Left kidney (tissue), 8 donors: ENCODE measurements around the gene CEP131. TPM values are rescaled to one million over a fixed set of nuclear protein-coding genes. Genes with fewer than 3 reads are reported as not detected.

Experiments
- DNase-seq: peaks from one replicate; pipeline ENCODE4 v3.0.0-alpha.2; 2013
- long read RNA-seq, 8 donors: transcript quantifications; one replicate each; lab custom pipeline, GENCODE V29; 2026
- polyA plus RNA-seq: library from polyadenylated mRNA; unstranded; fragments of 120-200 nt; gene quantifications from one replicate; pipeline ENCODE4 v1.2.1, GENCODE V29; 2013; ENCODE audit not compliant: insufficient read length

Gene CEP131
- 15.7 TPM for polyA plus RNA-seq
- long read RNA-seq, donor 1, partial matches to known transcripts, result 0 of 2 reads
- long read RNA-seq, donor 1, other reads (novel, unspliced or antisense), result 0 of 2 reads
- long read RNA-seq, donor 2, partial matches to known transcripts, result 0 of 2 reads
- long read RNA-seq, donor 2, other reads (novel, unspliced or antisense), result 0 of 2 reads
- long read RNA-seq, donor 3, result 0 reads
- long read RNA-seq, donor 4, result 0 reads
- long read RNA-seq, donor 5, partial matches to known transcripts, result 0 of 2 reads
- long read RNA-seq, donor 5, other reads (novel, unspliced or antisense), result 0 of 2 reads
- long read RNA-seq, donor 6, partial matches to known transcripts, result 0 of 1 reads
- long read RNA-seq, donor 6, other reads (novel, unspliced or antisense), result 0 of 1 reads
- long read RNA-seq, donor 7, partial matches to known transcripts, result 0 of 2 reads
- long read RNA-seq, donor 7, other reads (novel, unspliced or antisense), result 0 of 2 reads
- long read RNA-seq, donor 8, result 0 reads

DNA sequence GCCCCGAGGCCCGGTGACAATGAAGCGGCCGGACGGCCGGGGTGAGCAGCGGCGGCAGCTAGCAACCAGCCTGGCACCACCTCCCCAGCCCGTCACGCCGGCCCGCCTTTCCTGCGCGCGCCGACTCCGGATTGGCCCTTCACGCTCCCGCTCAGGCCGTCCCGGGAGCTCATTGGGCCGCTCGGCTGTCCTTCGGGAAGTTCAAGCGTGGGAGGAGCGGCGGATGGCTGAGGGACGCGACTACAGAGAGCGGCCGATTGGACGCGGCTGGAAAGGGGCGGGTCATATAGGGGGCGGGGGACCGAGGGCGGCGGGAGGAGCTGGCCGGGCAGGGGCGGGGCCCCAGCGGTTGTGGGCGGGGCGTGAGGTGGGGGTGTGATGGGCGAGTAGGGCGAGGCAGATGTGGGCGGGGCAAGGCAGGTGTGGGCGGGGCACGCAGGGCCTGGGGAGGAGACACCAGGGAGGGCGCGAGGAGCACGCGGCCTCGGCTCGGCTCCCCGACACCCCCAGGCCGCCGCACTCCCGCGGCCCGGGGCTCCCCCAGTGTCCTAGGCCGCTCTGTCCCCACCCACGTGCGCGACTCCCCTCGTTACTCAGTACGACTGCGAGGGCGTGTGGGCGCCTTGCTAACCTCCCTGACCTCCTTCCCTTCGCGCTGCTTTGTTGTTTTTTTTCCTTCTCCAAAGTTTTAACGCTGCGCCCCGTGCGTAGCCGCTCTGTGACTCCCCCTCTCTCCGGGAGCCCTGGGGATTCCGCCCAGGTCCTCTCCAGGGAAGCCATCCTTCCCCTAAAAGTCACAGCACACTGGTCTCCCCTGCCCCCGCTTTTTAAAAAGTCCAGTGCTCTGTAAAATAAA lies at the start of gene CEP131:
Gene CEP131 (minus strand): TSS at position 60 of the 856 bp plus-strand sequence. CDS start 2,909 bp downstream, outside the sequence.
- peak; percentile 98 for DNase-seq

DNA sequence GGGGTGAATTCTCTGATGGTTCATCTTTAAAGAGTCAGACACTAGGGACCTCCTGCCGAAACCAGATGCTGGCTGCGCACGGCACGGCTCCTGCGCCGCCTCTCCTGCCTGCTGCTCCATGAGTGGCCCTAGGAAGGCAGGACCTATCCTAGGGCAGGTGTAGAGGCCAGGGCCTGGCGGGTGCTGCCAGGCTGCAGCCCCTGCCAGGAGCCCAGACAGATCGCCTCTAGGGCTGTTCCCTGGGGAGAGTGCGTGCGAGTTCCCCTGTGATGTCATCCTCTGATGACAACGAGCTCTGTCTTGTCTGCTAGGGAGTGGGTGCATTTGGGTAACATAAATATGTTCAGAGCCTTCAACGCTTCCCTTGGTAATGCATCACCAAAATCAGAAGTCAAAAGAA lies 48.5 kb upstream of the CEP131 start:
- no peak for DNase-seq

DNA sequence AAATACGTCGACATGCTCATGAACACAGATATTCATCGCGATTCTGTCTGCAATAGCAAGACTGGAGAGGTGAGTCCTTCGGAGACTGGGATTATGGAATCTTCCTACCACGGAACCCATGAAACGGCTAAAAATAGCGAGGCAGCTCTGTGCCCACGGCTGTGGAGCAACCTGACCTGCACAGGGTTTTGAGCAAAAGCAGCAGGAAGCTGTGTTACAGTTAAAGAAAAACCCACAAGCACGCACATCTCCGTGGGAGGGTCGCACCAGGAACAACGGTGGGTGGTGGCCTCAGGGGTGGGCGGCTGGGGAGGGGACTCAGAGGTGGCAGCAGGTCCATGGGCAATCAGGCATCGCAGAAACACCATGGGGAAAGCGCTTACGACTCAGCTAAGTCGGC lies 47.5 kb upstream of the CEP131 start:
- no peak for DNase-seq

DNA sequence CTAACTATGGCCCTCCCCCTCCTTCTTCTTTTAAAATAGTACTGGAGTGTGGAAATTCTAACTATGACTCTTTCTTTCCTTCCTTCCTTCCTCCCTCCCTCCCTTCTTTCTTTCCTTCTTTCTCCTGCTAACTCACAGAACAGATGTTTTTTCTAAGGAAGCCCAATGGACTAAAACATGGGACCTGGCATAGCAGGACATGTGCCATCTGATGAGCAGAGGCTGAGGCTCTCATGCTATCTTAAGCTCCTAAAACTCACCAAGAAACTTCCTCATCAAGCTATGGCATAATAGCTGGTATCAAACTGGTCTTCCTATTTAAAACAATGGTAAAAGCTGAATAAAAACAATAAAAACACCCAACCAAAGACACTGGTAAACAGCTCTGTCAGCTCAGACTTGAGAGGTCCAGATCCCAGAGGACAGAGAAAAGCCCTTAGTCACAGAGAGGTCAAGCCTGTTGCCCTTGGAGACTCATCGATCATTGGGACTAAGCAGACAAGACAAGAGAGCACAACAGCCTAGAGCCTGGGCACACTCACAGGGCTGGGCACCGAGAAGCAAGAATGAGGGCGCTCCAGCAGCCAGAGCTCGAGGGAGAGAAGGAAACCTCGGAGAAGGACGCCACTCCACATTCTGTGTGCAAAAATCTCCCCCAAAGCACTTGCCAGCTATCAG lies 44.8 kb upstream of the CEP131 start:
- no peak for DNase-seq

DNA sequence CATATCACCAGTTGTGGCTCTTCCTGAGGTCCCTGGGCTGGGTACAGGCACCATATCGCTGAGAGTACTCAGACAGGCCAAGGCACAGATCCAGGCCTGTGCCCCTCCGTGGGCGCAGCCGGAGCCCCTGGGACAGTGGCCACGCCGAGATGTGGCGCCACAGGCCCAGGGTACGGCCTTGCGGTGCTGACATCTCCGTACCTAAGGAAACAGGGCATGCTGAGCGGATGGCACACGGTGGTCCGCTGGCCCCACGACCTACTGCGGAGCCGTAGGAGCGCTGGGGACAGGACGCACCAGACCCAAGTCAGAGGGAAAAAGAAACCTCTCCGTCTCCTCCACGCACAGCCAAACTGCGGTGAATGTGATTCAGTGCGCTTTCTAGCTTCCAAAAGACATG lies 42.8 kb upstream of the CEP131 start:
- no peak for DNase-seq

DNA sequence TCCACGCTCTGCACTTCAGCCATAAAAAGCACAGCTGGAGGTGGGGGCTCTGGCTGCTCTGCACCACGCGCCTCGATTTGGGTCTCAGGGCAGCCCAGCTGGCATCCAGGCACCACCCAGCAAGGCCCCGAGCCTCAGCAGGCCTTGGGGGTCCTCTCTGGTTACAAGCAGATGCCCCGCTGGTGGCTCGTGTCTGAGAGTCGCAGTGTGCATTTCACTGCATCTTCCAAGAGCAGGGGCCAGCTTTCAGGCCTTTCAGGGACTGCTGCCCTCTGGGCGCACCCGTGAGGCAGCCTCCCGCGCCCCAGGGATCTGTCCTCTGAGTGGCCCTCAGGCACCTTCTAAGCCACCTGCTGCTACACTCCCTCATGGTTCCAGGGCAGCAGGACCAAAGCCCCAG lies 41.9 kb upstream of the CEP131 start:
- DNase-seq, result no peak

DNA sequence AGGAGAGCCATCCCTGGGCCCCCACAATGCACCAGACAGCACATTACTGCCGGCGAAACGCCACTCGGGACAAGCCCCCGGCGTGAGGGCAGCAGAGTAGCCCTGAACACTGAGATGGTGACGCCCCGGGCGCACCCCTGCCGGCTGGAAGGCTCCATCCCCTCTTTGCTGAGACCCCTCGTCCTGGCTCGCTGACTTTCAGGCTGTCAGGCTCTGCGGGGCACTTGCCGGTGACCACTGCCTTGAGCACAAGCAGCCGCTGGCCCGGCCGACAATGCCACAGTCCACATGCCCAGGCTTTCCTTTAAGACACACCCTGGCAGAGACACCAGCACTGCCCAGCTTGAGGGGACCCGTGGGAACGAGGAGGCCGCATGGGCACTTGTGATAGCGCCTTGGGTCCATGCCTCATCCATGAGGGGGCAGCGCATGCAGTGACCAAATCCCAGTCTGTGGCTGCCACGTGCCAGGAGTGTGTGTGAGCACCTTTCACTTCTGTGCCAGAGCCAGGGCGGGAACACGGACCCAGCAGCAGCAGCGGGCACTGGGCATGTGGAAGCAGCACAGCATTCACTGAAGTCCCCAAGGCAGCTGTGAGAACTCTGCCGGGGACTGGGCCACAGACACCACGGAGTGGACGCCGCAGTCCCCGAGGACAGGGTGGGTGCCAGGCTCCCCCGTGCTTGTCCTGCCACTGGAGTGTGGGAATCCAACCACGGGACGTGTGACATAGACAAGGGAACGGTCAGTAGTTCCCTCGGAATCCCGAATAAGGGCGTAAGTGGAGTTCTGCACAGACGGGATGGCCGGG lies 40.8 kb upstream of the CEP131 start:
- no peak for DNase-seq

DNA sequence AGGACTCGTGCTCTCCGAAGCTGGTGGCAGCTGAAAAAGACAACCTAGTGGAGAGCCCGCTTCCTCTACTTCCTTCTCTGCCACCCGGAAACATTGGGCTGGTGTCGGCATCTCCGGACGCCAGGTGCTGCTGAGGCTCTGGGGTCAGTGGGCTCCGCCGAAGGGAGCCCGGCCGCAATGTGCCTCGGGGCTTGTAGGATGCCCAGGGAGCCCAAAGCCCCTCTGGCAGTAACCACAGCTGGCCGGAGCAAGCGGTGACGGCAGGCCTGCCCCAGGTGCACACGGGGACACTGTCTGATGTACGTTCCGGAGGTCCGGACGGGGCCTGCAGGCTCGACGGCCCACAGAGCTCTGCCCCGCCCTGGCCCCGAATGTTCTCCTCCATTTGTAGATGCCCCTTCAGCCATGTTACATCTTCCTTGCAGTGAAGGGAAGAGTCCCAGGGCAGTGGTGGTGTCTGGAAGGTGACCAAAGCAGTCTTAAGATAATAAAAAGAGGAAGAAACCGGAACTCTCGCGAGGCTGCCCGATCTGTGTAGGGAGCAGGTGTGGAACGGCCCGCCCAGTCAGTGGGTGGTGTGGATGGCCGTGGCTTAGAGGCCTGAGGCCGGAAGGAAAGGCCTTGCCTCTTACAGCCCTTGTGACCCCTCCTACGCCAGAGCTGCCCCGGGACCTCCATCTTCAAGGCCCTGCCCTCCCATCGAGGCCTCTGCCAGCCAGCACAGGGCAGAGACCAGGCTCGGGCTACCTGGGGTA lies 39.0 kb upstream of the CEP131 start:
- DNase-seq, result no peak

DNA sequence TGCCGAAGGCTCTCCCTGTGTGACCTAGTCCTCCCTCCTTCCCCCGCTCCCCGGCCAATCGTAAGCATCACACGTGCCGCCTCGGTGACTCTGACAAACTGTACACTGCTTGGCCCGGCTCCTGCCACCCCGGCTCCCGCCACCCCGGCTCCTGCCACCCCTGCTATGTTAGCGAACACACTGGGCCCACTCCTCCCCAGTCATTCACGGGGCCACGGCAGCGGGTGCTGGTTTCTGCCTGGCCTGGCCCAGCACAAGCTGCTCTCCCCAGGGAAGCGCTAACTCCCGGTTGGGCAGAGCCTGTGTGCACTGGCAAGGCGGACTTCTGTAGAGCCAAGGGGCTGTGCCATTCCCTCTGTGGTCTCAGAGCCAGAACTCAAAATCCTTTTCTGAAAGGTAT lies 38.3 kb upstream of the CEP131 start:
- DNase-seq, result no peak

DNA sequence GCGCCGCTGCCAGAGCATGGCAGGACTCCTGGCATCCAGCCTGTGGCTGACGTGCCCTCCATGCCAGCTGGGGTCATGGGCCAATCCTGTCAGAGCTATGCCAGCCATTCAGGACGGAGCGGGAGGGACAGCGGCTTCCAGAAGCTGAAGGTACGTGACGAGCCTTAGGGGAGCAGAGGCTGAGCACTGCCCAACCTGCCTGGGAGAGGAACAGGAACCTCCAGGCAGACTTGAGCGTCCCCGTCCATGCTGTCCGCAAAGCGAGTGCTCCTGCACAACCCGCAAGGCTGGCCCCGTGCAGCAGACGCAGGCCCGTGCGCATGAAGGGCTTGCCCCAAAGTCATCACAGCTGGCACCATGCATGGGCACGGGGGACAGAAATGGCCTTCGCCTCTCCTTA lies 37.9 kb upstream of the CEP131 start:
- DNase-seq, result no peak

DNA sequence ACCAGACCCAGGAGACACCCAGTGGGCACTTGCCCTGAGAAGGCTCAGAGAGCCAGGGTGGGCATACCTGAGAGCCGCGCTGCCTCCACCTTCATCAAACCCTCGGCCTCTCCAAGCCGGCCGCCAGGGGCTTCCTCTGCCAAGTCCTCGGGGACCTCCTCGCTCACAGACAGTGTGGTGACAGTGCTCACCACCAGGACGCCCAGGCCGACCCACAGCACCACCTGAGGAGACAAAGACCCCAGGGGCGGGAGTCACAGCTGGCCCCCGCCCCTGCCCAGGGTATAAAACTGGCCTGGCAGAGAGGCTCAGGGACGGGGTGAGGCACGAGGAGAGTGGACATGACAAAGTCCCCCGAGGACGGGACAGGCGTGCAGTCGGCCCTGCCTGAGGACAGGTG lies 37.4 kb upstream of the CEP131 start:
- DNase-seq, result no peak

DNA sequence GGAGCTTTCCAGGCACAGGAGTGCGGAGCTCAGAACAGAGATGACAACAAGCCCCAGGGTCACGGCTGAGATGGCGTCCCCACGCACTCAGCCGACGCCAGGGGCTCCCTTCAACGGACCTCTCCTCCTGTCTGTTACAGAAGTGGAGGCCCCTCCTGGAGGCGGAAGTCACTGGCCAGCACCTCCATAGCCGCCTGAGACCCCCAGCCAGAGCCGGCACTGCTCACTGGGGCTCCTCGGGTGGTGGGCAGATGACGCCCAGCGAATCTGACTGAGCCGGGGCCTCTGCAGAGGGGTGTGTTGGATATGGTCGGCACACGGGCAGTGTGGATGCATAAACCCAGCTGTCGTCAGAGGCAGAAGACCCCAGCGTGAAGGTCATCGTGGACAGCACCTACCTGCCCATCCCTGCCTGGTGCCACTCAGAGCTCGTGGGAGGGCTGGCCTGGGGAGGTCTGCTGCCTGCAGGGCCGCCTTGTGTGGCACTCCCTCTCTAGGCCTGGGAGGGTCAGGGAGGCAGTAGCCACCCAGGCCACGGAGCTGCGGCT lies 36.4 kb upstream of the CEP131 start:
- DNase-seq, result no peak

DNA sequence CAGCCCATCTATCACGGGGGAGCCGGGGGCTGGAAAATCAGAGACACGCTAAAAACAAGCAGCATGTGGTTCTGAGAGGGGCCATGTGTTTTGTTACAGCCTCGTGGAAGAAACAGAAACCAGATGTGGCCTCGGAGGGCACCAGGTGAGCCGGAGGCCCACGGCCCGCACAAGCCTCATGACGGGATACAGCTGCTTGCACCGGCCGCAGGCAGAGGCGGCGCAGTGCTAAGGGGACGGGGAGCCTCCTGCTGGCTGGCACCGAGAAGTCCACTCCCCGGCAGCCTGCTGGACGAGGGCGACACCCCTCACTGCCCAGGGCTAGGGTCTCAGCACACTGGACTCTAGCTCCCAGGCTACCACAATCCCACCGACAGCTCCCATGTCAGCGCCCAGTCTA lies 35.5 kb upstream of the CEP131 start:
- peak; percentile 58 for DNase-seq

DNA sequence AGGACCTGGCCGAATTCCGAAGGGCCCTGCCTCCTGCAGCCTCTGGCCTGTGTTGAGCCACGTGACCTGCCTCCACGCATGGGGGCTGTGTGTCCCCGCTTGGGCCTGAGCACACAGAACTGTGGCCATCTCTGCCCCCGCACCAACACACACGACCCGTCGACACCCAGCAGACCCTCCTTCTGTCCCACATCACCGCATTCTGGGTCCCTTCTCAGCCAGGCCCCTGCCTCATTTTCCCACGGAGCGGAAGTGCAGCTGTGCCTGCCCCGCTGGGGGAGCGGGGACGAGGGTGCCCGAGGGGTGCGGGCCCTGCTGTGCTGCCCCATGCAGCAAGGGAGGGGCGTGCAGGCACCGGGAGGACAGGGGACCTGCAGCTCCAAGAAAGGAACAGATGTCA lies 34.8 kb upstream of the CEP131 start:
- DNase-seq, result no peak

DNA sequence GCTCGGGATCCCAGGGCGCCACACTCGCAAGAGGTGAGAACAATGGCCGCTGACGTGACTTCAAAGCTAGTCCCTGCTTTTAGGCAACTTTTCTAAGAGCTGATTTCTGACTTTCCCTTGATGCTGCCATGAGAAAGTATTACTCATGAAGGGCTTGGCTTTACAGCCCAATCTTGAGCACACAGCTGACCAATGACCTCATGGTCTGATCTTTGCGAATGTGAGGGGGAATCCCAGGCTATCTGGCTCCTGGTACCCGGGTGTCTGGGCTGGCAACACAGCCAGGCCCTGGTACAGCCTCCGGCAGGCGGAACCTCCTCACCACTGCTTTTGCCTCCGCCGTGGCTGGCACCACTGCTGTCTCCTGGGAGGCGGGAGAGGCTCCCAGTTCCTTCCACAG lies 33.9 kb upstream of the CEP131 start:
- DNase-seq, result no peak

DNA sequence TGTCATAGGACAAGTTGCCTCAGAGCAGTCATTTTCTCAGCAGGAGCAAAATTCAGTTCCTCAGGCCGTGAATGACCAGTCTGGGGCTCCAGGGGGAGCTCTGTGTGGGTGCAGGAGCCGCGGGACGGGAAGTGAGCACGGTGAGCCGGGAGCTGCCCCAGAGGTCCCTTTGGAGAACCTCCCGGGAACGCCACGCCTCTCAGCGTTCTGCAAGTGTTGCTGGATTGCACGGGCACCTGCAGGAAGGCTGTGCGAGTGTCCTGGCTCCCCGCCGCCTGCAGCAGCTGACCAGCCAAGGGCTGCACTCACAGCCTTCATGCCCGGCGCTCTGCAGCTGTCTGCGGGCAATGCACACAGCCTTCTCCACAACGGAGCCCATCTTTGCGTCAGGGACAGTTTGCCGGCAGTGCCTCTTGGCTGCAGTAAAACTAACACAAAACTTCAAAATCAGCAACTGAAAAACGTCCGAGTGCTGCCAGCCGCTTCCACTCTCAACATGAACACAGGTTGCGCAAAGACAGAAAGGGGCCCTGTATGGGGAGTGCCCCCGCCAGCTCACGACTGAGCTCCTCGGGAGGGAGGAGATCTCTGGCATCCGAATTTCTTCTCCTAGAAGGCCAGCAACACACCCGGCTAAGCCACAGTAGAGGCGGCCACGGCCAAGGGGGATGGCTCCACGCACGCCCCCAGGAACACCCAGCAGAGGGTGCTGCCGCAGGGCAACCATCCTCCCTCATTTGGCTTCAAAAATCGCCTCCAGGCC lies 32.4 kb upstream of the CEP131 start:
- DNase-seq, result peak; percentile 62

DNA sequence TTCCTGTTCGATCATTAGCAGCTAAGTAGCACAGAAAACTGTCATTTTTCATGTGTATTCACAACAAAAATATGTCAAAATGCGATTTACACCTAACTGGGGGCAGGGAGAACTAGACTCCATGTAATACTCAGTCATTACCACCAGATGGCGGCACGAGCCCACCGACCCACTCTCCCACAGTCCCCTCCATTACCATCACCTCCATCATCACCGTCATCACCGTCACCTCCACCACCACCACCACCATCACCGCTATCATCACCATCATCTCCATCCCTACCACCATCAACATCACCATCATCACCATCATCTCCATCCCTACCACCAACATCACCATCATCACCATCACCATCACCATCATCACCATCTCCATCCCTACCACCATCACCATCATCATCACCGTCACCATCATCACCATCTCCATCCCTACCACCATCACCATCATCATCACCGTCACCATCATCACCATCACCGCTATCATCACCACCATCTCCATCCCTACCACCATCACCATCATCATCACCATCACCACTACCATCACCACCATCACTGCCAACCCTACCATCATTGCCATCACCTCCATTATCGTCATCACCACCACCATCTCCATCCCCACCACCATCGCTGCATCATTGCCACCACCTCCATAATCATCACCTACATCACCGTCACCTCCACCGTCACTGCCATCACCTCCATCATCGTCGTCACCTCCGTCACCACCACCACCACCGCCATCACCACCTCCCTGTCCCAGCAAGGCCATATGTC lies 30.8 kb upstream of the CEP131 start:
- DNase-seq, result no peak

DNA sequence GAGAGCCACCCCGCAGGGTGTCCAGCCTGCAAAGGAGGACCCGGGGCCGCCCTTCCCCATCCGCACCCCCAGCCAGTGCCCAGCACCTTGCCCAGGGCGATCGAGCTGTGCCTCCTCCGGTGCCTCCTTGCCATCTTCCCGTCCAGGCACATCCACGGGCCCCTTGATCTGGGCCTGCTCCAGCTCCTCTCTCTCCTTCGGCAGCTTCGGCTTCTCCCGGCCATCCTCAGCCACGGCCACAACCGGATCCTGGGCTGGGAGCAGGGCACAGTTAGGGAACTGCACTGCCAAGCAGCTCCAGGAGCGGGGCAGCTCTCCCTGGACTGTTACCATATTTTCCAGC lies 30.2 kb upstream of the CEP131 start:
- no peak for DNase-seq

DNA sequence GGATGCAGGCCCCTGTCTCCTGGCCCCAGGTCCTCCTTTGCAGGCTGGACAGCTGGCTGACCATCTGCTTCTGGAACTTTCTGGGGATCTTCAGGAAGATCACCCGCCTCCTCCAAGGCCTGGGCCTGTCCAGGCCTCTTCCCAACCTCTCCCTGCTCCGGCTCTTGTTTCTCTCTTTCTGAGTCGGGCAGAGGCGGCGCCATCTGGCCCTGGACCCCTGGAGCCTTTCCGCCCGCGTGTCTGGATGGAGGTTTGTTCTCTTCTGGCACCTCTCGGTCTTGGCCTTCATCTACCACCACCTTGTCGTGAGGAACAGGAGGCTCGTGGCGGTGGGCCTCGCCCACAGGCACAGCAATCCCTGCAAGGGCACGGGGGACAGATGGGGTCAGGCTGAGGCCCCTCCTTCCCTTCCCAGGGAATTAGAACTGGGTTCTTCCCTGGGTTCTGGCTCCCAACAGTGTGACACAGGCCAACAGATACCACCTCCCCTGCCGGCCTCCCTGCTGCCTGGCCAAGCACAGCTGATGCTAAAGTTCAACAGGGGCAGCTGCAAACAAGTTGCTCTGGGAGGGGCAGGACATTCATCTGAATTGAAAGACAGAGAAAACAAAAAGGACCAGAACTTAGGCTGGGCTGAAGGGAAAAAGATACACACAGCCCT lies 29.7 kb upstream of the CEP131 start:
- no peak for DNase-seq
